RPMI8226 (cell line): ENCODE data around the gene ACYP1.
A peak's percentile ranks its signal among the peaks of the same experiment; 100 is the strongest.

ENCODE experiments used
- DNase-seq: peaks from one replicate; pipeline ENCODE4 v3.0.0-alpha.2; 2015

Gene ACYP1

GRCh38 chr14:75063491-75064204 is at the start of gene ACYP1:
ACYP1 (minus strand) TSS chr14:75064024; CDS start chr14:75063553, 471 bp downstream.
- DNase-seq, result peak; percentile 87

GRCh38 chr14:75109877-75110276 is 46.1 kb upstream of the ACYP1 start:
- no peak for DNase-seq

DNA sequence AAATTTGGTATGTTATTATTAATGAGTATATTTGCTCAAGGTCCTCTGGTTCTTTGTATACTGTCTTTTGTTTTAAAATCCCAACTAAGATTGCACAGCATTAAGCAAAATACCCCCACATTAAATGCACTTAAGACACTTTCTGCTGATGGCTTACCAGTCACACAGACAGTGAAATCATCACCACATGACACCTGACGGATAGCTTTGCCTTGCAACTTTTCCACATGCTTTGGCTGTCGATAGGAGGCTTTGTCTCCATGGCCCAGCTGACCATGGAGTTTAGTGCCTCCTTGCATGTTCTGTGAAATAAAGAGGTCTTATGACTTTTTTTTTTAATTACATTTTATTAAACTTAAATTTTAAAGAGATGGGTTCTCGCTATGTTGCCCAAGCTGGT is 43.4 kb upstream of the ACYP1 start:
- no peak for DNase-seq

GRCh38 chr14:75101491-75101890 is 37.7 kb upstream of the ACYP1 start:
- DNase-seq, result no peak

DNA sequence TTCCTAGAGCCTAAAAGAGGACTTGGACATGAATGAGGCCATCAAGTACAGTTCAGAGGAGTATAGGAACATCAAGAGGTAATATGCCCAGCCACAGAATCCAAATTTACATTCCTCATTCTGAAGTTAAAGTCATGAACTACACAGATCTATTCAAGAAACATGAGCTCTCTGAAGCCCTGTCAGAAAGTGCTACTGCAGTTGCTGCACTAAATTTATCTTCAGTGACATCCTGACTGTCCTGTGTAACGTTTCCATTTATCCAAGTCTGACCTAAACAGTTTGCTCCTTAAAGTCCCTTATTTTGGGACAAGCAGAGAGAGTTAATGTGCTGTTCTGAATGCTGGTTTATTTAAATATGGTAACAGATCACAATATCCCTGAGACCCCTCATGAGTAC is 34.9 kb upstream of the ACYP1 start:
- no peak for DNase-seq

DNA sequence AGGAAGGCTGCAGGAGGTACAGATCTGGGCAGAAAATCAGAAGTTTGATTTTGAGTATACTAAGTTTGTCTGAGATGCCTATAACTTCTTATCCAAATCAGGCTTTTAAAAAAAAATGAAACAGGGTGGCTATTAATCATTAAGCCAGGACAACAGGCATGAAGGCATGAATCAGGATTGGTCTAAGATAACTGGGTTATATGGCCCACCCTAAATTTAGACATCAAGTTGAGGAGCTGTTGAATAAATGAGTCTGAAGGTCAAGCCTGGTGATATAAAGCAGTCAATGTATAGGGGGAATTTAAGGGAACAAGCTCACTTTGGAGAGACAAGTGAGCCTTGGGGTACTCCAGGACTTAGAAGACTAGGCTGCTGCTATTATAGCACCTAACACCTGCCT is 34.4 kb upstream of the ACYP1 start:
- no peak for DNase-seq

DNA sequence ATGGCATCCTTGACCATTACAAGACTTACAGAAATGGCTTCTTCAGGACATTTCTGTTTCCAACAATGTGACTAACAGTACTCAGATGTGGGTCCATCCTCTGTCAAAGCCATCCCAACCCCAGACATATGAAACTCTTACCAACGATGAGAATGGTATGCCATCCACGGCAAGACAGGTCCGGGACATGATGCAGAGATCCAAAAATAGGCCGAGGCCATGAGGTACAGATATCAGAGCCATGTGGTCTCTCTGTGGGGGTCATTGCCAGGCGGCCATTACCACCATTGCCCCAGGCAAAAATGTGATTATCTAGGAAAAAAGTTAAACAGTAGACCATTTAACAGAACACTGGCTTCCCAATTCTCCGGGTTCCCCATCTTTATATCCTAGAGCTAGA is 33.1 kb upstream of the ACYP1 start:
- no peak for DNase-seq

- no peak for DNase-seq
Observed at GRCh38 chr14:75095690-75096089, 31.9 kb upstream of the ACYP1 start.

DNA sequence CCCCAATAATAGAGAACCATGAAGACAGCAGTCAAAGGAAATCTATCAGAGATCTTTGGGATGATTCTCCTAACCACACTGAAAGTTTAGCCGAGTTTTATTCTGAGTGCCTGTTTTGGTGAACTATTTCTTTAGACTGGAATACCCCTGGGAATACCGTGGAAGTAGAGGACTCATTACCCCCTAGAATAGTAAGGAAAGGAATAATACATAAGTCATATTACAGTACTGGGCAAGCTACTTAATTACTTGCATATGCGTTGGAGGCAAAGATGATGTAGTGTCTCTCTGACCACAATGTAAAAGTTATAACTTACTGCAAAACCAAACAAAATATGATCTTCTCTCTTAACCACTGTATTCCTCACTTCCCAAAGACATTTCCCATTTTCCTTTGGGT is 31.1 kb upstream of the ACYP1 start:
- no peak for DNase-seq

DNA sequence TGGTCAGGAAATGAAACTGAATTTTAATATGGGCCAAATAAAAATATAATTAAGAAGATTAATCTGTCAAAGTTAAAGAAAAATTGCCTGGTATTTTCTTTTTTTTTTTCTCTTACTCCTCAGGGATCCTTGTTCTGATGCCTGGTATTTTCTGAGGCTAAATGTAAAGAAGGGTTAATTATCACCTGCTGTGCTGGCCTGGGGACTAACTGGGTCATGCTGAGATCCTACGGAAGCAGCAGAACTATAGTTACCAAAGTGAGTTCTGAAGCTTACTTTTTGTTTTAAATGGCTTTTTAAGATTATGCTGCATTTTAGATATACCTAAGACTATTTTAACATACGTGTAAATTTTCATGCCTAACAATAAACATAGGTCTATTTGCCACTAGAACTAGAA is 28.9 kb upstream of the ACYP1 start:
- no peak for DNase-seq

DNA sequence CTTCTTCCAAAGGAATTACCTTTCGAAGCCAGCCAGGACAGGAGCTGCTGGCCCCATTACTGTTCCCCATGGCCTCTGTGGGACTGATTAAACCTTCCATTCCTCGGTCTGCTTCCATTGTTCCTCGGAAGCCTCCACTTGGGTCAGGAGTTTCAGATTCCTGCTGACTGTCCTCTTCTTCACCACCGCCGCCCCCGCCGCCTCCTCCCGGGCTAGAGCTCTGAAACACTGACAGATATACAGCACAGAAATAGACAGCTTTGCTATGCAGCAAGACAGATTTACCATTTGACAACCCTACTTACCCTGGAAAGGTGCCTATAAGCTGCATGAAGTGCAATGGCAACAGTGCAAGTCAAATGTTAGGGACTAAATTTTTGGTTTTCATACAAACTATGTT is 27.4 kb upstream of the ACYP1 start:
- DNase-seq, result no peak

GRCh38 chr14:75090353-75090752 is 26.5 kb upstream of the ACYP1 start:
- DNase-seq, result no peak

DNA sequence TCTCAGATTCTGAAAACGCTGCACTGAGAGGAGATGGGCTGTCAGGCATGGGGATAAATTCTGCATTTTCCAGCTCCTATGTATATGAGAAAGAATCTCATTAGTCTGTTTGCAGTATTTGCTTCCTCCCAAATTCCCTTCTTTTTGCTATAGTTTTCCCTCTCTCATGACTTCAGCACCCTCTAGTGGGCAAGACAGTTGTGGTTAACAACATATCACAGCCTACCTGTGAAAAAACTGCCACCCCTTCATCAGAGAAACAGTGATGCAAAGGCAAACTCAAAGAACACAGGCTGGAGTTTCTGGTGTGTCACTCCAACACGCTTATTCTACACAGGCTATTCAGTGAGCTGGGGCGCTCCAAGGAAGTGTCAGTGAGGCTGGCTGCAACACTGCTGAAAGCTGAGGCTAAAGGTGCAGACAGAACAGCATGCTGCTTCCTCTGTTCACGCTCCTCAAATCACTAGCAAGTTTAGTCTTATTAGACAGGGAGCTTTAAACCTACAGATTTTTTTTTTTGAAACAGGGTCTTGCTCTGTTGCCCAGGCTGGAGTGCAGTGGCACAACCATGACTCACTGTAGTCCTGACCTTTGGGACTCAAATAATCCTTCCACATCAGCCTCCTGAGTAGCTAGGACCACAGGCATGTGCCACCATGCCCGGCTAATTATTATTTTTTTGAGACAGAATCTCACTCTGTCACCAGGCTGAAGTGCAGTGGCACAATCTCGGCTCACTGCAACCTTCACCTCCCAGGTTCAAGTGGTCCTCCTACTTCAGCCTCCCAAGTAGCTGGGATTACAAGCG is 24.9 kb upstream of the ACYP1 start:
- peak; percentile 43 for DNase-seq

DNA sequence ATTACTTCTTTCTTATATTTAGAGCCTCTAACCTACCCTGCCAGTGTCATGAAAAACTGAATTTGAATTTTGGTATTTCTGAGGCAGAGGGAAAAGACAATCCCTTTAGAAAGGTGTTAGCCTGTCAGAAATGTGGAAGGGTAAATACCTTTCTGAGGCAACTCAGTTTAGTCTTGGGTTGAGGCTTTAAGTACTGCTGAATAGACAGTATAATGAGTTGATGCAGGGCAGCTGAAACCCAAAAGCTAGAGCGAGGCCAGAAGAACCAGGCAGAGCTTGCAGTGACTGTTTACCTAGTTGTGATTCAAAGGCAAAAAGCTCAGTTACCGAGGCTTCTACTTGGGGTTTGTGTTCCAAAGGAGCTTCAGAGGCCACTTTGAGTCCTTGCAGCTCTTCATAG is 24.3 kb upstream of the ACYP1 start:
- DNase-seq, result no peak

DNA sequence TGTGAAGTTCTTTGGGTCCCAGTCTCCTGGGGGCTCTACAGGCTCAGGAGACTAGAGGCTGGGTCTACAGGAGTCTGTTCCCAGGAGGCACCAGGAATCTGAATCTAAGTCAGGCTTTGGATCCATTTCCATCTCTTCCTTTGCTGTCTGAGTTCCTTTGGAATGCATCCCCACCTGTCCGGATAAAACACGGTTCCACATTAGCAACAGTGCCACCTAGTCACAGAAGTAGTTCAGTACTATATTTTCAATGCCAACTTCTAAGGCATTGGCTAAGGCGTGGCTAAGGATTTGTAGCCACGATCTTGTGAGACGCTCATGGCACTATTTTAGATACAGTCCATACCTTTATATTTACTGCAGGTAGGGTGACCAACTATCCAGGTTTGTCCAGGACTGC is 20.7 kb upstream of the ACYP1 start:
- no peak for DNase-seq

DNA sequence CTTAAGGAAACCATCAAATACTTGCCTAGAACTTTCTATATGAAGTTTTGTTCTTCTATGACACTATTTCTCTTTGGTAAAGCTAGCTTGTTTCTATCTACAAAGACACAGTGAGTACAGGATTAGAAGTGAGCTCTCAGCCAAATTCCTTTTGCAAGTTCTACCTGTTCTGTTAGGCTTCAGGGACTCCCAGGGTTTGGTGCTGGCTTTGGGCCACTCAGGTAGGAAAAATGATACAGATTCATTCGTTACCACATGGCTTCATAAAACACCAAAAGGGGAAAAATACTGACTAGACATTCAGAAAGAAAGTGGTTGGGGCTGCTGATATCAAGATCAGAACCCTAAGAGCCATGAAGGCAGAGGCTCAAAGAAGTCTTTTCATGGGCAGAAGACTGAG is 19.4 kb upstream of the ACYP1 start:
- DNase-seq, result no peak

DNA sequence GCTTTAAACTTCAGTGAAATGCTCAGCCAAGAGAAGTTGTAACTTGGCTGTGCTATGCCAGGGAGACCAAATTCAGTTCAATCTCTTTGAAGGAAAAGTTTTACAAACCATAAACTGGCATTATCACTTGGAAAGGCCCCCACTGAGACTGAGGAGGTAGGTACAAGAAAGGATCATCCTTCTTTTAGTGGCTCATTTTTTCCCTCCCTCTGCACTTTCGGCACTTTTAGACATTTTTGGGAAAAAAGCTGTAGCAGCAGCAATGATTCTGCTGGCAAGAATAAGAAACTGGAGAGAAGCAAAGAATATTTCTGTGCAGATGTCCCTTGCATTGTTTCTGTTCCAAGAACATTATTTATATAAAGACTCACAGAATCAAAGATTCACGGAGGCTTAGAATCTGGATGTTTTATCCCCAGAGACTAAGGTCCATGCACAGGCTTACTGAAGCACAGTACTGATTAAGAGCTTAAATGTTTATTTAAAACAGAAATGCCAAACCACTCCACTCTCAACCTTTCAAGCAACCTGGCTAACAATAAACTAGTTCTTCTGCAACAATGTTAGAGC is 17.9 kb upstream of the ACYP1 start:
- no peak for DNase-seq

DNA sequence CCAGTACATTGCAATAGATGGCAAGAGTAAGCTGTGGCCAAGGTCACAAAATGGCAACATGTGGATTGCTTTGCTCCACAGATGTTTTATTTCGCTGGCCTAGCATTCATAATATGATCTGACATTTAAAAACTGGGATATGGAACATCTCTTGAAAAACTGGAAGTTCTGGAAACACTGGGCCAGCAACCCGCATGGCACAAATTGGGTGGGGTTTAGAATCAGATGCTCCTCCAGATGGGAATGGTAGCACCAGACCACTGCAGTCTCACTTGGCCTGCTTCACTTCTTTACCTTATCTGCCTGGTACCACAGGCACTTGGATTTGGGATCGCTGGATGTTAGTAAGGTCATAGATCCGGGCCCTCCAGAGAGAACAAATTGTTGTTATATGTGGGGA is 15.7 kb upstream of the ACYP1 start:
- no peak for DNase-seq

DNA sequence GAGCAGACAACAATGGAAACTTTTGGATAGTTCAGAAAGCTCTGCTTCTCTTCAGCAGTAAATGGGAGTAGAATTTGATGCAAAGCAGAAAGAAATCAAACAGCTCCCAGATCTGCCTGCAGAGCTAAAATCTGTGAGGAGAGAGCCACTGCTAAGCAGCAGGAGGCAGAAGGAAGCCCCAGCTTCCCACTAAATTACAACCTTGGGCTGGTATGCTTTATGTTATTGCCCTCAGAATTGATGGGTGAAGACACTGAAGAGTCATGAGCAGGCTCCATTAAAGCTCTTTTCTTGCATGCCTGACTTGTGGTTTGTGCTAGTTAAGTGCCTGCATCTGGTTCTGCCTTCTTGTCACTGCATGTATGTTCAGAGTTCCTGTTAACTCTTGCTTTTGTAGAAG is 14.0 kb upstream of the ACYP1 start:
- no peak for DNase-seq

GRCh38 chr14:75070383-75070782 is 6.6 kb upstream of the ACYP1 start:
- no peak for DNase-seq

GRCh38 chr14:75069811-75070145 is 6.0 kb upstream of the ACYP1 start:
- DNase-seq, result no peak

GRCh38 chr14:75069121-75069810 is 5.4 kb upstream of the ACYP1 start, which contains the start of gene ZC2HC1C:
ZC2HC1C (plus strand) TSS chr14:75069641; CDS start chr14:75070574, 933 bp downstream.
- DNase-seq, result peak; percentile 78

- peak; percentile 3 for DNase-seq
Observed at GRCh38 chr14:75068294-75069120, 4.7 kb upstream of the ACYP1 start.
